Kidney epithelial cell (primary cell): Measurements from ENCODE around the gene UMPS. TPM values are rescaled to one million over a fixed set of nuclear protein-coding genes. Genes with fewer than 3 reads are reported as not detected.
A peak's percentile ranks its signal among the peaks of the same experiment; 100 is the strongest.

ENCODE experiments used
- DNase-seq: peaks from one replicate; pipeline ENCODE4 v3.0.0-alpha.2; 2010; ENCODE audit warnings: low read depth
- H3K27me3 ChIP-seq: 2 replicates; pipeline ENCODE4 v1.6.0; 2011; ENCODE audit warnings: low read length; ENCODE audit not compliant: control insufficient read depth, insufficient read depth
- H3K36me3 ChIP-seq: 2 replicates; pipeline ENCODE4 v1.5.1; 2011; ENCODE audit warnings: low read length; ENCODE audit not compliant: control insufficient read depth, insufficient read depth
- H3K4me3 ChIP-seq: 2 replicates; pipeline ENCODE4 v1.5.1; 2011; ENCODE audit warnings: low read depth, mild to moderate bottlenecking, control low read depth, low read length
- CTCF ChIP-seq: IDR thresholded peaks from 2 replicates; pipeline ENCODE4 v1.5.1; 2011; ENCODE audit warnings: mild to moderate bottlenecking, moderate library complexity, low read length, control low read depth, inconsistent platforms; ENCODE audit not compliant: insufficient read depth, poor library complexity, severe bottlenecking
- total RNA-seq: library from RNA; depleted of rRNA; stranded (reverse); fragments of >200 nt; gene quantifications from 2 replicates; pipeline ENCODE4 v1.2.3, GENCODE V29; 2015

The UMPS gene
- total RNA-seq, 1 donor from 2014 or later: 36.0 TPM

- Histone ChIP-seq H3K36me3 (peaks cover 2% of the 10 kb centered on the region), H3K27me3 (no peaks in the 10 kb centered on the region), H3K4me3 (no peak overlapping the region)
- no peak for DNase-seq
- TF ChIP-seq CTCF: no peak
These were observed 36.2 kb downstream of the UMPS start for GRCh38 chr3:124766113-124767095.

DNA sequence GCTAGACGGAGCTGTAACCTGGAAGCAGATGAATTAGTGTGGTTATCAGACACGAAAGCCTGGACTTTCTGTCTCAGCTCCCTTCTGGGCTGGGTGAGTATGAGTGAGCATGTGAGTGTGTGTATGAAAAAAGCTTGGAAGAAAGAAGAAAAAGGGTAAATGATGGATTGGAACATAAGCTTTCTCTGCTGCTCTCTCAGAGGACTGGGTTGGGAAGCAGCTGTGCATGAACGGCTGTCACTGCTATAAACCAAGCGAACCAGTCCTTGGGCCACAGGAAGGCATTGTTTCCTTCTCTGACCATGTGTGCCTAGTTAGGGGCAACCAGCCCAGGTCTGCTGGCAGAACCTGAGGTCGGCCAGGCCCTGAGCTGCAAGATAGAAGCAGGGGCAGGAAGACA is 37.0 kb downstream of the UMPS start:
- Histone ChIP-seq H3K27me3 (no peaks in the 10 kb centered on the region), H3K36me3 (peaks cover 2% of the 10 kb centered on the region), H3K4me3 (no peak overlapping the region)
- TF ChIP-seq CTCF: no peak
- DNase-seq: no peak

DNA sequence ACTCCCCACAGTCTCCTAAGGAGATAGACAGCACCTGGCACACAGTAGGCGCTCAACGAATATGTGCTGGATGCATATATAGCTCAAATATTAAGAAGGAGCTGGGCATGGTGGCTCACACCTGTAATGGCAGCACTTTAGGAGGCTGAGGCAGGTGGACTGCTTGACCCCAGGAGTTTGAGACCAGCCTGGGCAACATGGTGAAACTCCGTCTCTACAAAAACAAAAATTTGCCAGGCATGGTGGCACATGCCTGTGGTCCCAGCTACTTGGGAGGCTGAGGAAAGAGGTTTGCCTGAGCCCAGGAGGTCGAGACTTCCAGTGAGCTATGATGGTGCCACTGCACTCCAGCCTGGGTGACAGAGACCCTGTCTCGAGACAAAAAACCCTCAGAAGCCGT is 37.4 kb downstream of the UMPS start:
- no peak for TF ChIP-seq CTCF
- Histone ChIP-seq H3K27me3 (no peaks in the 10 kb centered on the region), H3K4me3 (no peak overlapping the region), H3K36me3 (peaks cover 2% of the 10 kb centered on the region)
- DNase-seq: no peak

DNA sequence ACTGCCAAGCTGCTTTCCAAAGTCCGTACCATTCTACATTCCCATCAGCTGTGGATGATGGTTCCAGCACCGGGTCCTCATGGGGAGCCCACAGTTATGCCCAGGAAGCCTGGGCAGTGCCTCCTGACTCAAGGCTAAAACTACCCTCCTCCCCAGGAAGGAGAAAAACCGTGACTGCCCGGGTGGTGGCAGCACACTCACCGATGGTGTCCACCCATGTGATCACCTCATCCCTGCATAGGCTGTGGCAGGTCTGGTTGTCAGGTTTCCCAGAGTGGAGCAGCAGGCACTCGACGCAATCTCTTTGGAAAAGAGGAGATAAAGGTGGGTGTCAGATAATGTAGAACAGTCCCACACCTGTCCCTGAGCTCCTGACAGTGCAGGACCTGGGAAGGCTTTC is 38.6 kb downstream of the UMPS start:
- H3K4me3 ChIP-seq: no peak overlapping the region
- H3K36me3 ChIP-seq: peaks cover 2% of the 10 kb centered on the region
- DNase-seq: no peak
- no peaks in the 10 kb centered on the region for H3K27me3 ChIP-seq
- TF ChIP-seq CTCF: peak; percentile 15

DNA sequence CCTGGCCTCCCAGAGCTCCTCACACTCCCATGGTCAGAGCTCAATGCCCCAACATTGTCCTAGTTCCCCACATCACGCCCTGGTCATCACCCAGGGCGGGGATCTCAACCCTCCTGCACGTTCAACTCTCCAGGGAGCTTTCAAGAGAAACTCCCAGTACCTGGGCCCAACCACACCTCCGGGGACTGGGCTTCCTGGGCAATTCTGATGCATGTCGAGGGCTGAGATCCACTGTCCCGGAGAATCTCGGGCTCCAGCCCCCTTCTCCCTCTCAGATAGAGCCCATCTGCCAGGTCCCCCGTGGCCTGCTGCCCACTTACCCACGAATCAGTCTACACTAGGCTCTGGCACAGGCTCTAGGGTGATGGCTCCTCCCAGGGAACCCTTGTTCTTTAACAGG is 39.2 kb downstream of the UMPS start:
- Histone ChIP-seq H3K4me3 (no peak overlapping the region), H3K36me3 (peaks cover 2% of the 10 kb centered on the region)
- no peak for TF ChIP-seq CTCF

More for the DNA sequence above, 39.2 kb downstream of the UMPS start:
- H3K27me3 ChIP-seq: no peaks in the 10 kb centered on the region
- no peak for DNase-seq
